Esophagus muscularis mucosa (tissue), 4 donors: ENCODE results near the gene CNIH2. TPM values are rescaled to one million over a fixed set of nuclear protein-coding genes. Genes with fewer than 3 reads are reported as not detected.
A peak's percentile ranks its signal among the peaks of the same experiment; 100 is the strongest.

ENCODE experiments used
- DNase-seq: peaks from one replicate; pipeline ENCODE4 v3.0.0-alpha.2; 2017; ENCODE audit errors: extremely low spot score
- H3K27ac ChIP-seq, 4 donors: fragments of 200-600 bp; sonication (generic); replicated peaks in 1 of 4; 1 replicate in 3 of 4; 2 replicates in 1 of 4; pipeline ENCODE4 v1.5.1; 2016 to 2019; ENCODE audit warnings: mild to moderate bottlenecking in 1 of 4
- H3K27me3 ChIP-seq, 4 donors: fragments of 200-600 bp; sonication (generic); one replicate each; pipeline versions ENCODE4 v1.5.1 to v1.6.0; 2016 to 2019
- H3K36me3 ChIP-seq, 4 donors: fragments of 200-600 bp; sonication (generic); one replicate each; pipeline ENCODE4 v1.5.1; 2016 to 2019
- H3K4me1 ChIP-seq, 4 donors: fragments of 200-600 bp; sonication (generic); one replicate each; pipeline ENCODE4 v1.5.1; 2016 to 2019
- H3K4me3 ChIP-seq, 4 donors: fragments of 200-600 bp; sonication (generic); 1 replicate in 2 of 4; 2 replicates in 2 of 4; pipeline ENCODE4 v1.5.1; 2016 to 2019; ENCODE audit warnings: mild to moderate bottlenecking in 4 of 4, moderate library complexity in 1 of 4
- H3K9me3 ChIP-seq, 4 donors: fragments of 200-600 bp; sonication (generic); 1 replicate in 3 of 4; 2 replicates in 1 of 4; pipeline ENCODE4 v1.5.1; 2016 to 2019
- CTCF ChIP-seq, 3 experiments: fragments of 200-600 bp in 2 of 3; fragments of 450-650 bp in 1 of 3; sonication (generic) in 2 of 3; IDR thresholded peaks; one replicate each; pipeline ENCODE4 v1.5.1; 2017 to 2019; ENCODE audit warnings: antibody characterized with exemption in 3 of 3, mild to moderate bottlenecking in 2 of 3, moderate library complexity in 1 of 3
- EP300 ChIP-seq: sonication (generic); formaldehyde crosslinking; IDR thresholded peaks from one replicate; pipeline ENCODE4 v1.6.1; 2017; ENCODE audit warnings: antibody characterized with exemption
- POLR2A ChIP-seq: fragments of 450-650 bp; IDR thresholded peaks from one replicate; pipeline ENCODE4 v1.6.1; 2017; ENCODE audit warnings: antibody characterized with exemption, moderate library complexity, mild to moderate bottlenecking, low read depth
- POLR2AphosphoS5 ChIP-seq, 2 donors: sonication (generic); formaldehyde crosslinking; IDR thresholded peaks; one replicate each; pipeline ENCODE4 v1.6.1; 2017; ENCODE audit warnings: antibody characterized with exemption in 2 of 2
- WGBS: methylation state at CpG from one replicate; pipeline ENCODE4 v1.1.5; 2018; 5-methylcytosine and 5-hydroxymethylcytosine counted together
- intact Hi-C: fragments of 100-400 bp; cut with DNase I; formaldehyde crosslinking; loops from one replicate; pipeline ENCODE4 v1.15.1; 2023
- total RNA-seq, 4 donors: library from RNA; depleted of rRNA; stranded (reverse); fragments of >200 nt; gene quantifications; one replicate each; pipeline versions ENCODE4 v1.1.0 to v1.2.1, GENCODE V29; 2016

The CNIH2 gene
- total RNA-seq, 4 donors from 2014 or later: 0.40 TPM; not detected in 3

- Histone ChIP-seq H3K4me3 (no peak overlapping the region), H3K27me3 (no peaks in the 10 kb centered on the region), H3K4me1 (peaks cover 29 to 60% (median 37%) of the 10 kb centered on the region in 4 donors), H3K9me3 (no peaks in the 10 kb centered on the region), H3K36me3 (peaks cover 0 to 37% (median 12%) of the 10 kb centered on the region in 4 donors), H3K27ac (no peak overlapping the region)
- DNase-seq: peak; percentile 99
- intact Hi-C loops: loop anchor here (5.0 kb wide), 1 partner anchor 60 kb away; no protein-coding TSS in a partner anchor
- no peak for TF ChIP-seq POLR2A
- TF ChIP-seq EP300: no peak
- peak; percentile 96 to 99 (median 96) for TF ChIP-seq CTCF (IDR thresholded peaks at IDR 0.05)
- TF ChIP-seq POLR2AphosphoS5 (IDR thresholded peaks at IDR 0.05): peak; percentile 52 to 78
- WGBS: 35% methylated on average over 6 of the region's 35 CpGs
Measured at GRCh38 chr11:66282468-66283455, 4.8 kb downstream of the CNIH2 start.

- WGBS: 76% methylated on average over 7 of the region's 14 CpGs
- peaks cover 29 to 60% (median 39%) of the 10 kb centered on the region in 4 donors for H3K4me1 ChIP-seq
- intact Hi-C loops: loop anchor here (5.0 kb wide), 1 partner anchor 61 kb away; no protein-coding TSS in a partner anchor
Measured at GRCh38 chr11:66283461-66284105, 5.6 kb downstream of the CNIH2 start.

GRCh38 chr11:66284526-66285078, 6.6 kb downstream of the CNIH2 start:
- Histone ChIP-seq H3K27ac (no peak overlapping the region), H3K4me1 (peaks cover 29 to 59% (median 39%) of the 10 kb centered on the region in 4 donors), H3K4me3 (no peak overlapping the region), H3K9me3 (no peaks in the 10 kb centered on the region), H3K27me3 (no peaks in the 10 kb centered on the region), H3K36me3 (peaks cover 0 to 37% (median 12%) of the 10 kb centered on the region in 4 donors)
- intact Hi-C loops: loop anchor here (5.0 kb wide), 1 partner anchor 62 kb away; no protein-coding TSS in a partner anchor
- WGBS: 91% methylated on average over 16 of the region's 16 CpGs
- no peak for DNase-seq
- TF ChIP-seq POLR2AphosphoS5 (IDR thresholded peaks at IDR 0.05) (no peak), EP300 (no peak), CTCF (IDR thresholded peaks at IDR 0.05) (no peak), POLR2A (no peak)

More at GRCh38 chr11:66283461-66284105, 5.6 kb downstream of the CNIH2 start:
- Histone ChIP-seq H3K27me3 (no peaks in the 10 kb centered on the region), H3K9me3 (no peaks in the 10 kb centered on the region), H3K4me3 (no peak overlapping the region), H3K27ac (no peak overlapping the region), H3K36me3 (peaks cover 0 to 37% (median 12%) of the 10 kb centered on the region in 4 donors)
- no peak for TF ChIP-seq POLR2A
- TF ChIP-seq EP300: no peak
- no peak for TF ChIP-seq CTCF (IDR thresholded peaks at IDR 0.05)
- TF ChIP-seq POLR2AphosphoS5 (IDR thresholded peaks at IDR 0.05): no peak
- DNase-seq: no peak

- Histone ChIP-seq H3K36me3 (peaks cover 0 to 37% (median 12%) of the 10 kb centered on the region in 4 donors), H3K4me3 (no peak overlapping the region), H3K27me3 (no peaks in the 10 kb centered on the region), H3K4me1 (peaks cover 35 to 67% (median 45%) of the 10 kb centered on the region in 4 donors), H3K27ac (no peak overlapping the region), H3K9me3 (no peaks in the 10 kb centered on the region)
- TF ChIP-seq POLR2AphosphoS5 (IDR thresholded peaks at IDR 0.05) (no peak), CTCF (IDR thresholded peaks at IDR 0.05) (no peak), POLR2A (no peak), EP300 (no peak)
- no peak for DNase-seq
- intact Hi-C loops: no loop called here
- 94% methylated on average over 10 of the region's 13 CpGs for WGBS
Measured at GRCh38 chr11:66285250-66285947, 7.4 kb downstream of the CNIH2 start.
